Fibroblast of lung (primary cell): ENCODE data around the gene SYCE3. TPM values are rescaled to one million over a fixed set of nuclear protein-coding genes. Genes with fewer than 3 reads are reported as not detected.

Source experiments
- DNase-seq, 2 donors: peaks; one replicate each; pipeline versions ENCODE4 v3.0.0 to v3.0.0-alpha.2; 2010; ENCODE audit warnings: low read depth in 2 of 2
- H2AFZ ChIP-seq: 2 replicates; pipeline ENCODE4 v1.5.1; 2012; ENCODE audit warnings: low read length, control low read depth, inconsistent platforms
- H3K27ac ChIP-seq: 2 replicates; pipeline ENCODE4 v1.5.1; 2011; ENCODE audit warnings: low read length, control low read depth; ENCODE audit not compliant: insufficient read depth
- H3K27me3 ChIP-seq: 2 replicates; pipeline ENCODE4 v1.5.1; 2011; ENCODE audit warnings: mild to moderate bottlenecking, low read length; ENCODE audit not compliant: control insufficient read depth, insufficient read depth
- H3K36me3 ChIP-seq: 2 replicates; pipeline ENCODE4 v1.5.1; 2011; ENCODE audit warnings: low read length; ENCODE audit not compliant: control insufficient read depth, insufficient read depth
- H3K4me1 ChIP-seq: 2 replicates; pipeline ENCODE4 v1.5.1; 2011; ENCODE audit warnings: low read length; ENCODE audit not compliant: control insufficient read depth, insufficient read depth; ENCODE audit errors: extremely low read depth
- H3K4me2 ChIP-seq: 2 replicates; pipeline ENCODE4 v1.5.1; 2011; ENCODE audit warnings: low read length, control low read depth; ENCODE audit not compliant: insufficient read depth; ENCODE audit errors: extremely low read depth
- H3K4me3 ChIP-seq, 4 experiments: fragments of 200-600 bp in 1 of 4; sonication (generic) in 1 of 4; replicated peaks in 1 of 4; 2 replicates each; pipeline ENCODE4 v1.5.1; 2011 to 2016; ENCODE audit warnings: low read length in 4 of 4, low read depth in 3 of 4, mild to moderate bottlenecking in 3 of 4, control low read depth in 2 of 4, inconsistent platforms in 1 of 4, mixed read lengths in 1 of 4; ENCODE audit not compliant: insufficient read depth in 1 of 4; ENCODE audit errors: control extremely low read depth in 1 of 4
- H3K79me2 ChIP-seq: 2 replicates; pipeline ENCODE4 v1.5.1; 2012; ENCODE audit warnings: mild to moderate bottlenecking, low read length, inconsistent platforms; ENCODE audit not compliant: control insufficient read depth, insufficient read depth
- H3K9ac ChIP-seq: 2 replicates; pipeline ENCODE4 v1.5.1; 2011; ENCODE audit warnings: mild to moderate bottlenecking, low read length, control low read depth; ENCODE audit not compliant: insufficient read depth
- H3K9me3 ChIP-seq: 2 replicates; pipeline ENCODE4 v1.5.1; 2012; ENCODE audit warnings: low read depth, low read length; ENCODE audit not compliant: control insufficient read depth, insufficient read depth
- H4K20me1 ChIP-seq: 2 replicates; pipeline ENCODE4 v1.5.1; 2011; ENCODE audit warnings: low read length; ENCODE audit not compliant: control insufficient read depth, insufficient read depth; ENCODE audit errors: extremely low read depth
- EZH2 ChIP-seq: IDR thresholded peaks from 2 replicates; pipeline ENCODE4 v1.5.1; 2012; ENCODE audit warnings: low read length, control low read depth, mild to moderate bottlenecking; ENCODE audit errors: missing control alignments
- polyA plus RNA-seq, 2 donors: library from polyadenylated mRNA; depleted of rRNA in 1 of 2; stranded (reverse) in 1 of 2; unstranded in 1 of 2; fragments of >200 nt; gene quantifications; 2 replicates each; pipeline ENCODE4 v1.2.1, GENCODE V29; 2011 to 2012; ENCODE audit warnings: missing spikeins in 1 of 2
- total RNA-seq: library from RNA; depleted of rRNA; stranded (reverse); fragments of >200 nt; gene quantifications from 2 replicates; pipeline ENCODE4 v1.2.1, GENCODE V29; 2014
- TF ChIP-seq, protein P1 (sequence below), 2 donors: IDR thresholded peaks in 1 of 2; conservative IDR thresholded peaks in 1 of 2; 1 replicate in 1 of 2; 2 replicates in 1 of 2; pipeline ENCODE4 v1.5.1; 2011 to 2012; ENCODE audit warnings: low read length in 2 of 2, control low read depth in 1 of 2, inconsistent platforms in 1 of 2, low read depth in 1 of 2, mild to moderate bottlenecking in 1 of 2

SYCE3 gene
- total and polyA plus RNA-seq, 2 donors (not counting 1 experiment from before 2014, with no cell fraction given), result 0.33 TPM; not detected in 1

DNA sequence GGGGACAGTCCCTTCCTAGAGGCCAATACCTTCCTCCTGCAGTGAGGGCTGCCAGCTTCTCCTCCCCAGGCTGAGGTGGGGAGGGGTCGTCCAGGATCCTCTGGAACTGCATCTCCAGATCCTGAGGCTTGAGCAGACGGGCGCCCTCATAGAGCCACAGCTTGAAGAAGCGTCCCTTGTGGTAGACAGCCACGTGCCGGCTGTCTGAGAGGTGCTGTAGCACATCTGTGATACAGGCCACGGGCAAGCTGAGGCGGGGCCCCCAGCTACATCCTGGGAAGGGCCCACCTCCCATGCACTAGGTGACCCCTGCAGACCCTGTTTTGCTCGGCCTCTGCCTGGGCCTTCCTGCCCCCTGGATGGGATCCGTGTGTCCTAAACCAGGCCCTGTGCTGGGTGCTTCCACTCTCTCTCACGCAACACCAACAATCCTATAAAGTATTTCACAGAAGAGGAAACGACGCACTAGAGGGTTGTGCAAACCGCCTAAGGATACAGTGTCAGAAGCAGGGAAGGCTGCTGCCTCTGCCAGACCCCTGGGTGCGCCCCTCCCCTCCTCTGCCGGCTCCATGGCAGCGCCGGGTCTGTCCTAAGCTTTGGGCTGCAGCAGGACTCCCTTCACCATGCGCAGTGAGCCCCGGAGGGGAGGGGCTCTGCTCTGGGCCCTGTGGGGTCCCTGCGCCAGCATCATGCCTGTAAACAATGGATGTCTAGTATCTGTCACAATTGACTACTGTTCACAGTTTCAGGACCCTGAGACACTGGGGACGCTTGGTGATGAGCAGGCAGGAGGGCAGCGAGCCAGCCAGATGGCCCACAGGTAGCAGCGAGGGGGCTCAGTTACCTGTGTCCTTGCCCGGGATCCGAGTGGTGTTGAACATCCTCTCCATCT is 11.0 kb upstream of the SYCE3 start:
- Histone ChIP-seq H3K27me3 (no peaks in the 10 kb centered on the region), H3K79me2 (no peaks in the 10 kb centered on the region), H3K4me1 (peaks cover 6% of the 10 kb centered on the region), H4K20me1 (no peaks in the 10 kb centered on the region), H2AFZ (no peak overlapping the region), H3K4me2 (no peak overlapping the region), H3K4me3 (no peak overlapping the region), H3K27ac (no peak overlapping the region), H3K9me3 (no peaks in the 10 kb centered on the region), H3K36me3 (no peaks in the 10 kb centered on the region), H3K9ac (no peak overlapping the region)
- no peak for DNase-seq
- TF ChIP-seq, protein P1, sequence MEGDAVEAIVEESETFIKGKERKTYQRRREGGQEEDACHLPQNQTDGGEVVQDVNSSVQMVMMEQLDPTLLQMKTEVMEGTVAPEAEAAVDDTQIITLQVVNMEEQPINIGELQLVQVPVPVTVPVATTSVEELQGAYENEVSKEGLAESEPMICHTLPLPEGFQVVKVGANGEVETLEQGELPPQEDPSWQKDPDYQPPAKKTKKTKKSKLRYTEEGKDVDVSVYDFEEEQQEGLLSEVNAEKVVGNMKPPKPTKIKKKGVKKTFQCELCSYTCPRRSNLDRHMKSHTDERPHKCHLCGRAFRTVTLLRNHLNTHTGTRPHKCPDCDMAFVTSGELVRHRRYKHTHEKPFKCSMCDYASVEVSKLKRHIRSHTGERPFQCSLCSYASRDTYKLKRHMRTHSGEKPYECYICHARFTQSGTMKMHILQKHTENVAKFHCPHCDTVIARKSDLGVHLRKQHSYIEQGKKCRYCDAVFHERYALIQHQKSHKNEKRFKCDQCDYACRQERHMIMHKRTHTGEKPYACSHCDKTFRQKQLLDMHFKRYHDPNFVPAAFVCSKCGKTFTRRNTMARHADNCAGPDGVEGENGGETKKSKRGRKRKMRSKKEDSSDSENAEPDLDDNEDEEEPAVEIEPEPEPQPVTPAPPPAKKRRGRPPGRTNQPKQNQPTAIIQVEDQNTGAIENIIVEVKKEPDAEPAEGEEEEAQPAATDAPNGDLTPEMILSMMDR (conservative IDR thresholded peaks at IDR 0.05 in 1 of 2, IDR thresholded peaks at IDR 0.05 in 1 of 2; ENCODE audit: low read depth in 1 of 2, low read length in 2 of 2), result no peak
- TF ChIP-seq EZH2, result no peak

DNA sequence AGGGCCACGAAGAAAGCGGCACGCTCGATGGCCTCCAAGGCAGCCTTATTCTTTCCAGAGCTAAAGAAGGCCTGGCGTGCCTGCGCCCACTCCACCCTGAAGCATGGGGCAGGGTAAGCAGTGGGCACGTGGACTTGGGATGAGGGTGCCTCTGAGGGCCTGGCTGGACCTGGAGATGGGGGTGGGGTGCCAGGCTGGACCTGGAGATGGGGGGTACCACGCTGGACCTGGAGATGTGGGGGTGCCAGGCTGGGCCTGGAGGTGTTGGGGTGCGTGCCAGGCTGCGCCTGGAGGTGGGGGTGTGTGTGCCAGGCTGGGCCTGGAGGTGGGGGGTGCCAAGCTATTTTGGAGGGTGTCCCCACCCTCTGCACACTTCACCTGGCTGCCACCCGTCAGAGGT is 10.2 kb upstream of the SYCE3 start:
- H3K9me3 ChIP-seq, result no peaks in the 10 kb centered on the region
- H3K4me1 ChIP-seq, result no peaks in the 10 kb centered on the region
- no peak overlapping the region for H2AFZ ChIP-seq
- TF ChIP-seq, protein P1 (conservative IDR thresholded peaks at IDR 0.05 in 1 of 2, IDR thresholded peaks at IDR 0.05 in 1 of 2; ENCODE audit: low read depth in 1 of 2, low read length in 2 of 2), result no peak
- TF ChIP-seq EZH2, result no peak
- H3K4me2 ChIP-seq, result no peak overlapping the region
- no peak overlapping the region for H3K9ac ChIP-seq
- H3K27ac ChIP-seq, result no peak overlapping the region
- no peaks in the 10 kb centered on the region for H3K36me3 ChIP-seq
- no peak for DNase-seq
- H3K27me3 ChIP-seq, result no peaks in the 10 kb centered on the region
- no peaks in the 10 kb centered on the region for H4K20me1 ChIP-seq
- H3K4me3 ChIP-seq, result no peak overlapping the region
- no peaks in the 10 kb centered on the region for H3K79me2 ChIP-seq

DNA sequence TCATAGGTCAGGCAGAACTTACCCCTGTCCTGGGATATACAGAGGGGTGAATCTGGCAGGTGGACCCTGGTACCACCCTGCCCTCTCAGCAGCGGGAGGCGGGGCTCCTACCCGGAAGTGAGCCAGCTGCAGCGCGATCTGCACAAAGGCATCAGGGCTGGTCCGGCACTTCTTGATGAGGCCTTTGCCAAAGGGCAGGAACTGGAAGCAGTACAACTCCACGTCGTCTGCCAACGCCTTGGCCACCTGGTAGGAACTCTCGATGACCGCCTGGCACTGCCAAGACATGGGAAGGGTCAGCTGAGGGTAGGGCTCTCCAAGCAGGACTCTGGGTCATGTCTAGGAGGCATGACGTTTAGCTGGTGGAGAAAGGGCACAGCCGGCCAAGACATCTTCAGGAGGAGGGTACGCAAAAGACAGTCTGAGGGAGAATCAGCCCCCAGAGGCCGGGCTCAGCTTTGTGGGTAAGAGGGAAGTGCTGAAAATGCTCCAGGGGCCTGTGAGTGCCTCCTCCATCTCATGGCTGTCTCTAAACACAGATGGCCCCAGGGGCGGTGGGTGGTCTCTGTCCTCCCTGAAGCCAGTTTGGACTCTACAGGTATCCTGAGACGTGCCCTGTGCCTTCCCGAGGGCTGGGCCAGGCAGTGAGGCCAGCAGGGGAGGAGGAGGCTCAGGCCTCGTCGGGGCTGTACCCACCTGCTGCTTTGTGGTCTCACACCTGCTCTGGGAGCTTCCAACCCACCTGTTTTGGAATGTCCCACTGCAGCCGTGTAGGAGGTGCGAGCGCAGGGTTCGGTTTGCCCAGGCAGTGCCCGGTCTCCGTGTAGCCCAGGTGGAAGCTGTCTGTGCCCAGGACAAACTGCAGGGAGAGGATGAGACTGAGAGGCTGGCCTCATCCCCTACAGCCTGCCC is 8.8 kb upstream of the SYCE3 start:
- TF ChIP-seq EZH2, result no peak
- TF ChIP-seq, protein P1 (conservative IDR thresholded peaks at IDR 0.05 in 1 of 2, IDR thresholded peaks at IDR 0.05 in 1 of 2; ENCODE audit: low read depth in 1 of 2, low read length in 2 of 2), result no peak
- no peak overlapping the region for H3K4me2 ChIP-seq

More for the DNA sequence above, 8.8 kb upstream of the SYCE3 start:
- Histone ChIP-seq H4K20me1 (no peaks in the 10 kb centered on the region), H3K27me3 (no peaks in the 10 kb centered on the region), H3K27ac (no peak overlapping the region), H3K4me3 (no peak overlapping the region), H3K9me3 (no peaks in the 10 kb centered on the region), H3K9ac (no peak overlapping the region), H2AFZ (no peak overlapping the region), H3K36me3 (no peaks in the 10 kb centered on the region), H3K79me2 (no peaks in the 10 kb centered on the region), H3K4me1 (no peaks in the 10 kb centered on the region)
- DNase-seq, result no peak
